H1 (cell line): Measurements from ENCODE around the gene FSD1. TPM values are rescaled to one million over a fixed set of nuclear protein-coding genes. Genes with fewer than 3 reads are reported as not detected.

Experiments used
- CTCF ChIA-PET: fragments of 300-600 bp; sonication (Branson Sonifier 250); formaldehyde crosslinking; loops from one replicate; lab custom pipeline; 2021; ENCODE audit not compliant: partially characterized antibody; lab: Charles Lee
- POLR2A ChIA-PET: fragments of 300-600 bp; sonication (Branson Sonifier 250); formaldehyde crosslinking; loops from one replicate; lab custom pipeline; 2021; ENCODE audit warnings: inconsistent platforms; ENCODE audit not compliant: partially characterized antibody; lab: Charles Lee
- DNase-seq, 2 experiments: peaks; one replicate each; pipeline versions ENCODE4 v3.0.0 to v3.0.0-alpha.2; 2010 to 2022; ENCODE audit warnings: low spot score in 2 of 2, low read depth in 1 of 2, mixed read lengths in 1 of 2
- FAIRE-seq: peaks from 2 replicates; lab custom pipeline; 2011; peaks lifted over from hg19 to GRCh38; lab: Jason Lieb, UNC
- H2AFZ ChIP-seq: 2 replicates; pipeline ENCODE4 v1.8.1; 2012; ENCODE audit warnings: low read length, inconsistent platforms
- H2AK5ac ChIP-seq: 2 replicates; pipeline ENCODE4 v1.6.1; 2013; ENCODE audit warnings: low read depth, low read length
- H2BK120ac ChIP-seq: replicated peaks from 2 replicates; pipeline ENCODE3; 2013; ENCODE audit warnings: low read depth, low read length, inconsistent platforms
- H2BK12ac ChIP-seq: 2 replicates; pipeline ENCODE4 v1.6.1; 2013; ENCODE audit warnings: low read depth, low read length
- H2BK15ac ChIP-seq: 2 replicates; pipeline ENCODE4 v1.6.1; 2013; ENCODE audit warnings: low read length
- H2BK20ac ChIP-seq: 2 replicates; pipeline ENCODE4 v1.6.1; 2013; ENCODE audit warnings: low read length
- H2BK5ac ChIP-seq: 2 replicates; pipeline ENCODE4 v1.6.1; 2013; ENCODE audit warnings: low read depth, low read length
- H3K14ac ChIP-seq: 2 replicates; pipeline ENCODE4 v1.6.1; 2013; ENCODE audit warnings: inconsistent platforms; ENCODE audit not compliant: insufficient read length
- H3K18ac ChIP-seq: 2 replicates; pipeline ENCODE4 v1.6.1; 2013; ENCODE audit warnings: low read length; ENCODE audit errors: extremely low read depth
- H3K23ac ChIP-seq: 2 replicates; pipeline ENCODE4 v1.6.1; 2013; ENCODE audit warnings: inconsistent platforms; ENCODE audit not compliant: insufficient read length
- H3K23me2 ChIP-seq: 2 replicates; pipeline ENCODE4 v1.6.1; 2013; ENCODE audit warnings: low read depth, low read length
- H3K27ac ChIP-seq: 2 replicates; pipeline ENCODE4 v1.6.1; 2011; ENCODE audit warnings: low read depth, low read length, inconsistent platforms
- H3K27me3 ChIP-seq, 4 experiments: replicated peaks in 1 of 4; 1 replicate in 1 of 4; 2 replicates in 3 of 4; pipeline versions ENCODE4 v1.6.1 to v1.8.1; 2011 to 2013; ENCODE audit warnings: low read length in 3 of 4, mild to moderate bottlenecking in 3 of 4, inconsistent platforms in 2 of 4, mixed read lengths in 2 of 4, moderate library complexity in 1 of 4; ENCODE audit not compliant: control insufficient read depth in 3 of 4, insufficient read depth in 3 of 4; ENCODE audit errors: extremely low read depth in 1 of 4
- H3K36me3 ChIP-seq, 4 experiments: 2 replicates each; pipeline versions ENCODE4 v1.6.1 to v1.8.1; 2011 to 2013; ENCODE audit warnings: mild to moderate bottlenecking in 4 of 4, low read length in 3 of 4, moderate library complexity in 2 of 4, control low read depth in 1 of 4, inconsistent platforms in 1 of 4; ENCODE audit not compliant: insufficient read depth in 4 of 4, control insufficient read depth in 2 of 4
- H3K4ac ChIP-seq: replicated peaks from 2 replicates; pipeline ENCODE3; 2013; ENCODE audit warnings: low read length, low read depth, mixed read lengths, inconsistent platforms; ENCODE audit not compliant: insufficient read length
- H3K4me1 ChIP-seq, 4 experiments: replicated peaks in 1 of 4; 1 replicate in 1 of 4; 2 replicates in 3 of 4; pipeline versions ENCODE4 v1.6.1 to v1.8.1; 2011 to 2013; ENCODE audit warnings: low read length in 3 of 4, inconsistent platforms in 2 of 4, mixed read lengths in 1 of 4; ENCODE audit not compliant: insufficient read depth in 4 of 4, control insufficient read depth in 3 of 4
- H3K4me2 ChIP-seq, 2 experiments: 2 replicates each; pipeline versions ENCODE4 v1.6.1 to v1.8.1; 2011 to 2013; ENCODE audit warnings: low read depth in 2 of 2, low read length in 2 of 2, control low read depth in 1 of 2, inconsistent platforms in 1 of 2, mild to moderate bottlenecking in 1 of 2; ENCODE audit not compliant: insufficient read depth in 1 of 2
- H3K4me3 ChIP-seq, 4 experiments: fragments of 200-600, 300-600 bp in 1 of 4; sonication (generic), shearing (Covaris generic), sonication (Bioruptor Twin) in 1 of 4; 2 replicates each; pipeline versions ENCODE4 v1.5.1 to v1.8.1; 2011 to 2016; ENCODE audit warnings: low read length in 4 of 4, low read depth in 3 of 4, control low read depth in 2 of 4, inconsistent platforms in 2 of 4, mild to moderate bottlenecking in 2 of 4, mixed read lengths in 1 of 4, moderate library complexity in 1 of 4; ENCODE audit not compliant: insufficient read depth in 2 of 4; ENCODE audit errors: extremely low read depth in 1 of 4
- H3K56ac ChIP-seq: replicated peaks from 2 replicates; pipeline ENCODE3; 2013; ENCODE audit warnings: low read depth, mild to moderate bottlenecking, mixed read lengths, low read length, inconsistent platforms; ENCODE audit not compliant: insufficient read length
- H3K79me1 ChIP-seq: 2 replicates; pipeline ENCODE4 v1.6.1; 2013; ENCODE audit warnings: low read depth, low read length, control low read depth
- H3K79me2 ChIP-seq, 2 experiments: 2 replicates each; pipeline versions ENCODE4 v1.6.1 to v1.8.1; 2012 to 2013; ENCODE audit warnings: low read length in 2 of 2, mild to moderate bottlenecking in 2 of 2, inconsistent platforms in 1 of 2; ENCODE audit not compliant: insufficient read depth in 2 of 2, control insufficient read depth in 1 of 2
- H3K9ac ChIP-seq, 4 experiments: replicated peaks in 1 of 4; 1 replicate in 1 of 4; 2 replicates in 3 of 4; pipeline versions ENCODE4 v1.6.1 to v1.8.1; 2011 to 2013; ENCODE audit warnings: low read depth in 3 of 4, low read length in 3 of 4, control low read depth in 2 of 4, mild to moderate bottlenecking in 2 of 4, moderate library complexity in 2 of 4, inconsistent platforms in 1 of 4; ENCODE audit errors: extremely low read depth in 1 of 4
- H3K9me3 ChIP-seq, 2 experiments: 2 replicates each; pipeline versions ENCODE4 v1.6.1 to v1.8.1; 2012 to 2013; ENCODE audit warnings: mild to moderate bottlenecking in 2 of 2, moderate library complexity in 2 of 2, control low read depth in 1 of 2, inconsistent platforms in 1 of 2, low read depth in 1 of 2, low read length in 1 of 2, mixed read lengths in 1 of 2; ENCODE audit not compliant: insufficient read depth in 2 of 2
- H4K20me1 ChIP-seq, 2 experiments: replicated peaks in 1 of 2; 2 replicates each; pipeline versions ENCODE3 to v1.8.1; 2011 to 2013; ENCODE audit warnings: inconsistent platforms in 2 of 2, low read length in 2 of 2, mild to moderate bottlenecking in 1 of 2; ENCODE audit not compliant: insufficient read depth in 2 of 2, control insufficient read depth in 1 of 2
- H4K5ac ChIP-seq: 2 replicates; pipeline ENCODE4 v1.6.1; 2013; ENCODE audit warnings: low read length, low read depth, mixed read lengths, inconsistent platforms; ENCODE audit not compliant: insufficient read length
- H4K8ac ChIP-seq: 2 replicates; pipeline ENCODE4 v1.8.0; 2013; ENCODE audit warnings: mild to moderate bottlenecking, moderate library complexity, low read length, inconsistent platforms; ENCODE audit not compliant: insufficient read depth; ENCODE audit errors: extremely low read depth
- H4K91ac ChIP-seq: replicated peaks from 2 replicates; pipeline ENCODE3; 2013; ENCODE audit warnings: low read length, mixed read lengths, inconsistent platforms; ENCODE audit not compliant: insufficient read length
- BACH1 ChIP-seq: IDR thresholded peaks from 2 replicates; pipeline ENCODE4 v1.6.1; 2012; ENCODE audit warnings: low read length, improper control_type of control experiment
- BCL11A ChIP-seq, 2 experiments: IDR thresholded peaks; one replicate each; pipeline ENCODE4 v1.6.1; 2011; ENCODE audit warnings: low read depth in 2 of 2, low read length in 2 of 2, mild to moderate bottlenecking in 2 of 2
- HDAC2 ChIP-seq, 2 experiments: fragments of 300-600 bp in 1 of 2; sonication (generic) in 1 of 2; IDR thresholded peaks; 2 replicates each; pipeline ENCODE4 v1.6.1; 2011 to 2012; ENCODE audit warnings: low read depth in 2 of 2, low read length in 2 of 2, mild to moderate bottlenecking in 2 of 2, moderate library complexity in 2 of 2, borderline replicate concordance in 1 of 2, inconsistent platforms in 1 of 2
- MAFK ChIP-seq: IDR thresholded peaks from 2 replicates; pipeline ENCODE4 v1.6.1; 2012; ENCODE audit warnings: low read depth, mild to moderate bottlenecking, improper control_type of control experiment, low read length
- NRF1 ChIP-seq: IDR thresholded peaks from 2 replicates; pipeline ENCODE4 v1.6.1; 2011; ENCODE audit warnings: mild to moderate bottlenecking, low read depth, low read length, improper control_type of control experiment
- RBBP5 ChIP-seq: IDR thresholded peaks from 2 replicates; pipeline ENCODE4 v1.7.1; 2012; ENCODE audit warnings: low read depth, mild to moderate bottlenecking, inconsistent platforms, low read length, moderate library complexity, borderline replicate concordance
- WGBS, 2 experiments: shearing (Covaris generic) in 1 of 2; methylation state at CpG; one replicate each; pipeline versions ENCODE4 v1.1.6 to v1.1.7; 2013 to 2015; ENCODE audit warnings: low lambda C conversion rate in 2 of 2, mixed read lengths in 2 of 2, inconsistent platforms in 1 of 2, low coverage in 1 of 2, missing lambda C conversion rate in 1 of 2; ENCODE audit not compliant: insufficient replicate concordance in 2 of 2, insufficient coverage in 1 of 2, insufficient read length in 1 of 2; ENCODE audit errors: extremely low coverage in 1 of 2, missing lambda C conversion rate in 1 of 2; 5-methylcytosine and 5-hydroxymethylcytosine counted together
- polyA plus RNA-seq, 7 experiments: library from polyadenylated mRNA; depleted of rRNA in 3 of 7; stranded (reverse) in 5 of 7; unstranded in 2 of 7; fragments of >200 nt in 5 of 7; fragments of 200-250 nt in 2 of 7; gene quantifications; 1 replicate in 5 of 7; 2 replicates in 1 of 7; 4 replicates in 1 of 7; pipeline versions ENCODE4 v1.2.1 to v1.2.3, GENCODE V29; 2011 to 2013; ENCODE audit warnings: missing spikeins in 2 of 7, mixed read lengths in 2 of 7
- total RNA-seq: library from RNA; stranded (reverse); fragmentation: NEBNext Ultra II Directional; extraction: Animal tissue kit (Norgen Biotek cat#: 25700); gene quantifications from 2 replicates; pipeline ENCODE4 v1.2.1, GENCODE V29; 2021

The FSD1 gene
- total and polyA plus RNA-seq, 2 of the 8 experiments (the other 6 are each of a cell fraction or from before 2014, with no cell fraction given): 58.8 to 181 TPM

GRCh38 chr19:4323692-4324091, 19.3 kb downstream of the FSD1 start:
- Histone ChIP-seq H3K4ac (no peak overlapping the region), H3K27ac (no peak overlapping the region), H4K20me1 (peaks cover 4 to 11% of the 10 kb centered on the region in 2 experiments), H3K27me3 (no peaks in the 10 kb centered on the region), H3K23ac (no peak overlapping the region), H3K14ac (no peak overlapping the region), H3K9ac (no peak overlapping the region), H3K23me2 (peaks cover 12% of the 10 kb centered on the region; the same call in 1 of the 2 replicates), H2AK5ac (no peak overlapping the region), H2BK20ac (no peak overlapping the region), H4K8ac (no peak overlapping the region), H2BK120ac (no peak overlapping the region), H2AFZ (no peak overlapping the region), H2BK5ac (no peak overlapping the region), H3K4me3 (no peak overlapping the region), H3K18ac (no peak overlapping the region), H3K36me3 (peaks cover 0 to 21% (median 1%) of the 10 kb centered on the region in 4 experiments; a peak in 4 of 8 replicates), H4K5ac (no peak overlapping the region), H3K4me1 (peaks cover 0 to 4% (median 2%) of the 10 kb centered on the region in 4 experiments; a peak in 4 of 7 replicates), H2BK15ac (no peak overlapping the region), H3K4me2 (no peak overlapping the region), H4K91ac (no peak overlapping the region), H3K9me3 (peaks cover 0 to 4% of the 10 kb centered on the region in 2 experiments; a peak in 1 of 4 replicates), H3K79me1 (no peaks in the 10 kb centered on the region), H3K79me2 (no peaks in the 10 kb centered on the region), H3K56ac (no peak overlapping the region), H2BK12ac (no peak overlapping the region)
- ChIA-PET CTCF (interaction anchor here (0.6 to 8.2 kb wide), 5 partner anchors 16 to 266 kb away, joined by 3 to 71 read pairs (median 3); no protein-coding TSS in a partner anchor), POLR2A (interaction anchor here (1.1 to 7.4 kb wide), 5 partner anchors 9 to 32 kb away, joined by 3 to 86 read pairs (median 13); partner anchors contain the start of genes FSD1 and MPND)
- WGBS, 2 experiments: 89% methylated on average over 9 of the region's 9 CpGs; no CpG with 5 or more reads in 1 of the 2 experiments
- DNase-seq (no peak), FAIRE-seq (no peak)
- TF ChIP-seq MAFK: no peak
- no peak for TF ChIP-seq HDAC2 (IDR thresholded peaks at IDR 0.05; ENCODE audit: borderline replicate concordance in 1 of 2, low read depth in 2 of 2, low read length in 2 of 2)
- TF ChIP-seq NRF1: no peak
- TF ChIP-seq BACH1: no peak
- no peak for TF ChIP-seq RBBP5
- no peak for TF ChIP-seq BCL11A (IDR thresholded peaks at IDR 0.05; ENCODE audit: low read depth in 2 of 2, low read length in 2 of 2)
